WTC11 (cell line): ENCODE data around the gene LPAR2. TPM values are rescaled to one million over a fixed set of nuclear protein-coding genes. Genes with fewer than 3 reads are reported as not detected.

Source experiments
- ATAC-seq: fragments of 200-7000 bp; cut with Tn5 transposase; 2 replicates; pipeline ENCODE4 v1.10.0; 2021; ENCODE audit warnings: mild to moderate bottlenecking, moderate library complexity
- CTCF ChIA-PET: fragments of 300-600 bp; sonication (Branson Sonifier 250); formaldehyde crosslinking; loops from one replicate; lab custom pipeline; 2021; ENCODE audit warnings: antibody characterized with exemption; lab: Charles Lee
- POLR2A ChIA-PET: fragments of 350-600 bp; sonication (Branson Sonifier 250); formaldehyde crosslinking; loops from one replicate; lab custom pipeline; 2021; ENCODE audit warnings: antibody characterized with exemption; lab: Charles Lee
- DNase-seq: peaks from one replicate; pipeline ENCODE4 v3.0.0; 2021; ENCODE audit warnings: low spot score
- H3K27ac Mint-ChIP-seq: 2 replicates; pipeline ENCODE4 v1.8.0; 2021; ENCODE audit warnings: mixed read lengths
- H3K27me3 Mint-ChIP-seq: 2 replicates; pipeline ENCODE4 v1.8.0; 2021; ENCODE audit warnings: low read depth, mild to moderate bottlenecking, moderate library complexity, mixed read lengths
- H3K36me3 Mint-ChIP-seq: 2 replicates; pipeline ENCODE4 v1.8.0; 2021; ENCODE audit warnings: mixed read lengths
- H3K4me1 Mint-ChIP-seq: 2 replicates; pipeline ENCODE4 v1.8.0; 2022; ENCODE audit warnings: mixed read lengths
- H3K4me3 Mint-ChIP-seq: 2 replicates; pipeline ENCODE4 v1.8.0; 2021; ENCODE audit warnings: mild to moderate bottlenecking, moderate library complexity, mixed read lengths
- H3K9me3 Mint-ChIP-seq: 2 replicates; pipeline ENCODE4 v1.8.0; 2021; ENCODE audit warnings: mixed read lengths
- ARID4B ChIP-seq: sonication (generic); formaldehyde crosslinking; IDR thresholded peaks from 2 replicates; pipeline ENCODE4 v1.8.0; 2023; ENCODE audit warnings: missing genetic modification reagents, mild to moderate bottlenecking, borderline replicate concordance
- ATF3 ChIP-seq: sonication (generic); formaldehyde crosslinking; conservative IDR thresholded peaks from 2 replicates; pipeline ENCODE4 v1.8.1; 2022; ENCODE audit warnings: mild to moderate bottlenecking, missing genetic modification reagents
- CBFB ChIP-seq: sonication (generic); formaldehyde crosslinking; IDR thresholded peaks from 2 replicates; pipeline ENCODE4 v1.8.1; 2022; ENCODE audit warnings: mild to moderate bottlenecking, low read depth, missing genetic modification reagents
- CREM ChIP-seq: sonication (generic); formaldehyde crosslinking; IDR thresholded peaks from 2 replicates; pipeline ENCODE4 v1.8.1; 2022; ENCODE audit warnings: mild to moderate bottlenecking, missing genetic modification reagents, moderate library complexity
- ERG ChIP-seq: fragments of 250-450 bp; sonication (Bioruptor Pico); IDR thresholded peaks from 2 replicates; pipeline ENCODE4 v1.8.0; 2021; ENCODE audit warnings: mild to moderate bottlenecking
- GTF2I ChIP-seq: fragments of 250-450 bp; sonication (Bioruptor Pico); conservative IDR thresholded peaks from 2 replicates; pipeline ENCODE4 v1.4.0; 2021; ENCODE audit warnings: mild to moderate bottlenecking
- HMGA2 ChIP-seq: fragments of 250-450 bp; sonication (Bioruptor Pico); IDR thresholded peaks from 2 replicates; pipeline ENCODE4 v1.4.0; 2021; ENCODE audit warnings: mild to moderate bottlenecking, moderate library complexity
- IRF1 ChIP-seq: sonication (generic); formaldehyde crosslinking; IDR thresholded peaks from 2 replicates; pipeline ENCODE4 v1.8.0; 2023; ENCODE audit warnings: missing genetic modification reagents
- IRF2 ChIP-seq: sonication (generic); formaldehyde crosslinking; IDR thresholded peaks from 2 replicates; pipeline ENCODE4 v1.8.0; 2022; ENCODE audit warnings: low read depth, missing genetic modification reagents, borderline replicate concordance
- MLX ChIP-seq: sonication (generic); formaldehyde crosslinking; IDR thresholded peaks from 2 replicates; pipeline ENCODE4 v1.8.1; 2023; ENCODE audit warnings: mild to moderate bottlenecking, missing genetic modification reagents, moderate library complexity
- NFE2L1 ChIP-seq: sonication (generic); formaldehyde crosslinking; IDR thresholded peaks from 2 replicates; pipeline ENCODE4 v1.8.1; 2023; ENCODE audit warnings: missing genetic modification reagents
- NR1H2 ChIP-seq: sonication (generic); formaldehyde crosslinking; IDR thresholded peaks from 2 replicates; pipeline ENCODE4 v1.9.0; 2021; ENCODE audit warnings: mild to moderate bottlenecking, moderate library complexity, missing genetic modification reagents
- PREB ChIP-seq: sonication (generic); formaldehyde crosslinking; IDR thresholded peaks from 2 replicates; pipeline ENCODE4 v1.8.1; 2022; ENCODE audit warnings: mild to moderate bottlenecking, missing genetic modification reagents, moderate library complexity, borderline replicate concordance
- SMAD3 ChIP-seq: sonication (generic); formaldehyde crosslinking; IDR thresholded peaks from 2 replicates; pipeline ENCODE4 v1.8.0; 2022; ENCODE audit warnings: missing genetic modification reagents, mild to moderate bottlenecking, borderline replicate concordance
- TCF7 ChIP-seq: sonication (generic); formaldehyde crosslinking; IDR thresholded peaks from 2 replicates; pipeline ENCODE4 v1.8.0; 2022; ENCODE audit warnings: mild to moderate bottlenecking, low read depth, missing genetic modification reagents, moderate library complexity
- TEAD1 ChIP-seq: sonication (generic); formaldehyde crosslinking; IDR thresholded peaks from 2 replicates; pipeline ENCODE4 v1.8.0; 2022; ENCODE audit warnings: mild to moderate bottlenecking, missing genetic modification reagents
- TEAD4 ChIP-seq: sonication (generic); formaldehyde crosslinking; IDR thresholded peaks from 2 replicates; pipeline ENCODE4 v1.8.0; 2022; ENCODE audit warnings: mild to moderate bottlenecking, missing genetic modification reagents
- USF1 ChIP-seq: sonication (generic); formaldehyde crosslinking; IDR thresholded peaks from 2 replicates; pipeline ENCODE4 v1.8.0; 2022; ENCODE audit warnings: mild to moderate bottlenecking, missing genetic modification reagents
- ZBTB21 ChIP-seq: sonication (generic); formaldehyde crosslinking; IDR thresholded peaks from 2 replicates; pipeline ENCODE4 v1.8.1; 2023; ENCODE audit warnings: mild to moderate bottlenecking, missing genetic modification reagents, borderline replicate concordance
- ZNF138 ChIP-seq: sonication (generic); formaldehyde crosslinking; conservative IDR thresholded peaks from 2 replicates; pipeline ENCODE4 v1.8.1; 2022; ENCODE audit warnings: mild to moderate bottlenecking, moderate library complexity, missing genetic modification reagents
- ZNF281 ChIP-seq: sonication (generic); formaldehyde crosslinking; IDR thresholded peaks from 2 replicates; pipeline ENCODE4 v1.8.0; 2023; ENCODE audit warnings: mild to moderate bottlenecking, missing genetic modification reagents
- ZNF512 ChIP-seq: sonication (generic); formaldehyde crosslinking; IDR thresholded peaks from 2 replicates; pipeline ENCODE4 v1.8.1; 2022; ENCODE audit warnings: missing genetic modification reagents, borderline replicate concordance
- total RNA-seq: library from RNA; stranded (reverse); gene quantifications from 3 replicates; pipeline ENCODE4 v1.2.3, GENCODE V29; 2021

The LPAR2 gene
- total RNA-seq, 1 experiment from 2014 or later = 44.5 TPM

- Mint-ChIP-seq H3K4me3 (peak overlapping the region; percentile 52), H3K27ac (no peak overlapping the region), H3K27me3 (peaks cover 2% of the 10 kb centered on the region; the same call in 1 of the 2 replicates), H3K4me1 (peaks cover 11% of the 10 kb centered on the region), H3K9me3 (no peaks in the 10 kb centered on the region), H3K36me3 (peaks cover 16% of the 10 kb centered on the region)
- POLR2A ChIA-PET = interaction anchor here (1.3 to 1.6 kb wide), 2 partner anchors 9 to 27 kb away, joined by 3 to 7 read pairs; partner anchors contain the start of gene LPAR2
- ATAC-seq = peak; percentile 96
- peak; percentile 94 for DNase-seq
- CTCF ChIA-PET = interaction anchor here (0.6 to 1.6 kb wide), 8 partner anchors 10 to 122 kb away, joined by 3 to 10 read pairs (median 5); partner anchors contain the start of genes LPAR2 and NDUFA13
- TF ChIP-seq USF1 = 0 out of 2 replicates have a peak, but pooled peaks have one; percentile 7
- TF ChIP-seq SMAD3 = no peak
- TF ChIP-seq ZNF138 (CRISPR knock-in tag) = 0 out of 2 replicates have a peak, but pooled peaks have one; percentile 21
- TF ChIP-seq IRF1 = no peak
- no peak for TF ChIP-seq HMGA2 (CRISPR knock-in tag)
- TF ChIP-seq ERG (CRISPR knock-in tag) = no peak
- TF ChIP-seq CREM (CRISPR knock-in tag) = no peak
- TF ChIP-seq ZBTB21 = no peak
- TF ChIP-seq ARID4B (CRISPR knock-in tag) = 0 out of 2 replicates have a peak, but pooled peaks have one; percentile 17
- no peak for TF ChIP-seq IRF2 (CRISPR knock-in tag)
- no peak for TF ChIP-seq NR1H2
- 0 out of 2 replicates have a peak, but pooled peaks have one; percentile 18 for TF ChIP-seq TCF7 (CRISPR knock-in tag)
- TF ChIP-seq TEAD1 (CRISPR knock-in tag) = no peak
- TF ChIP-seq ZNF512 = no peak
- TF ChIP-seq ZNF281 (CRISPR knock-in tag) = no peak
- no peak for TF ChIP-seq CBFB (CRISPR knock-in tag)
- no peak for TF ChIP-seq MLX (CRISPR knock-in tag)
- TF ChIP-seq NFE2L1 = peak; percentile 43; the same call in 1 of the 2 replicates
- no peak for TF ChIP-seq GTF2I (CRISPR knock-in tag)
- no peak for TF ChIP-seq PREB (CRISPR knock-in tag)
- no peak for TF ChIP-seq TEAD4 (CRISPR knock-in tag)
- no peak for TF ChIP-seq ATF3 (CRISPR knock-in tag)
Observed at GRCh38 chr19:19637523-19638251, 9.7 kb upstream of the LPAR2 start.
